Non-pigmented ciliary epithelial cell (primary cell): ENCODE measurements around the gene LHX3.

ENCODE experiments used
- DNase-seq: peaks from one replicate; pipeline ENCODE4 v3.0.0-alpha.2; 2010; ENCODE audit warnings: low read depth

Gene LHX3

GRCh38 chr9:136204838-136205706 is at the start of gene LHX3:
Gene LHX3, minus strand, starts transcription at chr9:136205128. Its CDS starts 116 bp downstream, at chr9:136205012.
- no peak for DNase-seq

- DNase-seq, result no peak
Observed at GRCh38 chr9:136253246-136254130, 48.6 kb upstream of the LHX3 start.

GRCh38 chr9:136252846-136253245 is 47.9 kb upstream of the LHX3 start:
- no peak for DNase-seq

- DNase-seq, result no peak
Observed at GRCh38 chr9:136252281-136252680, 47.4 kb upstream of the LHX3 start.

- no peak for DNase-seq
Observed at GRCh38 chr9:136251264-136252115, 46.6 kb upstream of the LHX3 start.

- DNase-seq, result no peak
Observed at GRCh38 chr9:136250676-136251075, 45.7 kb upstream of the LHX3 start.

- DNase-seq, result no peak
Observed at GRCh38 chr9:136249877-136250559, 45.1 kb upstream of the LHX3 start.

- no peak for DNase-seq
Observed at GRCh38 chr9:136248951-136249876, 44.3 kb upstream of the LHX3 start.

GRCh38 chr9:136247947-136248637 is 43.2 kb upstream of the LHX3 start:
- DNase-seq, result no peak

GRCh38 chr9:136247551-136247916 is 42.6 kb upstream of the LHX3 start:
- no peak for DNase-seq

GRCh38 chr9:136246849-136247550 is 42.1 kb upstream of the LHX3 start:
- no peak for DNase-seq

GRCh38 chr9:136245219-136246150 is 40.6 kb upstream of the LHX3 start, which contains the start of gene QSOX2:
Gene QSOX2, minus strand, starts transcription at chr9:136245812. Its CDS starts 9 bp downstream, at chr9:136245803.
- no peak for DNase-seq

- DNase-seq, result no peak
Observed at GRCh38 chr9:136244969-136245218, 40.0 kb upstream of the LHX3 start.

- DNase-seq, result no peak
Observed at GRCh38 chr9:136244122-136244968, 39.4 kb upstream of the LHX3 start.

GRCh38 chr9:136243631-136244030 is 38.7 kb upstream of the LHX3 start:
- no peak for DNase-seq

- no peak for DNase-seq
Observed at GRCh38 chr9:136242918-136243525, 38.1 kb upstream of the LHX3 start.

GRCh38 chr9:136242248-136242647 is 37.3 kb upstream of the LHX3 start:
- no peak for DNase-seq
